Ectodermal cell (in vitro differentiated cells): ENCODE measurements around the gene MRPS27.
"Not testable (repeated sequence)": the region's sequence is repeated elsewhere in the genome, so short reads cannot be mapped to it uniquely, and the experiment has no call there.

Experiments
- H3K27ac ChIP-seq: 2 replicates; pipeline ENCODE4 v1.7.0; 2013; ENCODE audit warnings: mild to moderate bottlenecking, low read depth, low read length; ENCODE audit not compliant: insufficient read depth, poor library complexity, severe bottlenecking
- H3K27me3 ChIP-seq: 2 replicates; pipeline ENCODE4 v1.7.0; 2013; ENCODE audit warnings: mild to moderate bottlenecking, low read length; ENCODE audit not compliant: insufficient read depth, control insufficient read depth, poor library complexity, severe bottlenecking
- H3K36me3 ChIP-seq: one replicate; pipeline ENCODE4 v1.7.0; 2013; ENCODE audit warnings: low read length; ENCODE audit not compliant: control insufficient read depth, insufficient read depth
- H3K4me1 ChIP-seq: one replicate; pipeline ENCODE4 v1.7.0; 2013; ENCODE audit warnings: low read length; ENCODE audit not compliant: control insufficient read depth, insufficient read depth
- H3K4me3 ChIP-seq: 2 replicates; pipeline ENCODE4 v1.7.0; 2013; ENCODE audit warnings: low read depth, low read length, control low read depth; ENCODE audit not compliant: insufficient read depth
- H3K9me3 ChIP-seq: 2 replicates; pipeline ENCODE4 v1.7.0; 2013; ENCODE audit warnings: mild to moderate bottlenecking, low read length, moderate library complexity; ENCODE audit not compliant: control insufficient read depth
- WGBS, 2 experiments: methylation state at CpG; one replicate each; pipeline ENCODE4 v1.1.7; 2013; ENCODE audit warnings: missing lambda C conversion rate in 2 of 2; 5-methylcytosine and 5-hydroxymethylcytosine counted together

MRPS27 gene

GRCh38 chr5:72305194-72306142 lies 14.6 kb downstream of the MRPS27 start:
- H3K36me3 ChIP-seq = peaks cover 12% of the 10 kb centered on the region
- peaks cover 36% of the 10 kb centered on the region for H3K4me1 ChIP-seq
- H3K27ac ChIP-seq = no peak overlapping the region
- WGBS, 2 experiments = 90% methylated on average over 2 of the region's 2 CpGs
- no peaks in the 10 kb centered on the region for H3K27me3 ChIP-seq
- no peaks in the 10 kb centered on the region for H3K9me3 ChIP-seq
- no peak overlapping the region for H3K4me3 ChIP-seq

DNA sequence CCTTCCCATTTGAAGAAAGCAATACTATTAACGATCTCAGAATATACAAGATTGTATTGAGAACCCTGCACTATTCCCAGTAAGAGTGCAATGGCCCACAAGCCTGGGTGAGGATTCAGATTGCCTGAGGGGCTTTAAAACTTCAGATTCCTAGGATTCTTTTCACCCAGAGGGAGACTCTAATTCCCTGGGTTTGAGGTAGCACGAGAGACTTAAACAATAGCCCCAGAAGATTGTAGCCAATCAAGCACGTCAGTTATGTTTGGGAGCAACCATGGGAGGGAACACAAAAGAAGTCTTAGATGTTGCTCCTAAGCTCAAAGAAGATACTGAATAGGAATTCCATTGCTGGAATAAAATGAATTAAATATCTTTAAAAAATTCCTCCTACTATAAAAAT lies 17.9 kb downstream of the MRPS27 start:
- Histone ChIP-seq H3K4me3 (no peak overlapping the region), H3K27me3 (no peaks in the 10 kb centered on the region), H3K27ac (peak overlapping the region; percentile 86), H3K9me3 (no peaks in the 10 kb centered on the region), H3K36me3 (no peaks in the 10 kb centered on the region), H3K4me1 (peaks cover 40% of the 10 kb centered on the region)
- WGBS, 2 experiments = 17 to 25% methylated on average over 3 of the region's 3 CpGs

DNA sequence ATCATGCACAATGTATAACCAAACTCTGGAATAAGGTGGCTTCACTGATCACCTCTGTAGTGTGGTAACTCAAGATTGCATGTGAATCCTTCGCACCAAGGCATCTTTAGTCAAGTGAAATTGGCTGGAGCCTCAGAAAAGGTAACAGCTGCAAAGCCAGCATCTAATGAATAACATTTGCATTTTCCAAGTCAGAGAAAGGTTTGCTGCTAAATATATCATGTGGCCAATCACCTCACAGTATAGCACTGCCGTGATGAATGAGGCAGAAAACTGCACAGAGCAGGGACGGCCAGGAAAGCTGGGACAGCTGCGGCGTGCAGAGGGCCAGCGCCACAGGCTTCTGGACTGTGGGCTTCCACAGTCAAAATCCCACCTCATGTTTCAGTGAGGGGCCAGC lies 18.5 kb downstream of the MRPS27 start:
- Histone ChIP-seq H3K36me3 (no peaks in the 10 kb centered on the region), H3K27me3 (no peaks in the 10 kb centered on the region), H3K9me3 (no peaks in the 10 kb centered on the region), H3K4me3 (no peak overlapping the region), H3K27ac (peak overlapping the region; percentile 86), H3K4me1 (peaks cover 40% of the 10 kb centered on the region)
- WGBS, 2 experiments = 77 to 80% methylated on average over 6 of the region's 6 CpGs

DNA sequence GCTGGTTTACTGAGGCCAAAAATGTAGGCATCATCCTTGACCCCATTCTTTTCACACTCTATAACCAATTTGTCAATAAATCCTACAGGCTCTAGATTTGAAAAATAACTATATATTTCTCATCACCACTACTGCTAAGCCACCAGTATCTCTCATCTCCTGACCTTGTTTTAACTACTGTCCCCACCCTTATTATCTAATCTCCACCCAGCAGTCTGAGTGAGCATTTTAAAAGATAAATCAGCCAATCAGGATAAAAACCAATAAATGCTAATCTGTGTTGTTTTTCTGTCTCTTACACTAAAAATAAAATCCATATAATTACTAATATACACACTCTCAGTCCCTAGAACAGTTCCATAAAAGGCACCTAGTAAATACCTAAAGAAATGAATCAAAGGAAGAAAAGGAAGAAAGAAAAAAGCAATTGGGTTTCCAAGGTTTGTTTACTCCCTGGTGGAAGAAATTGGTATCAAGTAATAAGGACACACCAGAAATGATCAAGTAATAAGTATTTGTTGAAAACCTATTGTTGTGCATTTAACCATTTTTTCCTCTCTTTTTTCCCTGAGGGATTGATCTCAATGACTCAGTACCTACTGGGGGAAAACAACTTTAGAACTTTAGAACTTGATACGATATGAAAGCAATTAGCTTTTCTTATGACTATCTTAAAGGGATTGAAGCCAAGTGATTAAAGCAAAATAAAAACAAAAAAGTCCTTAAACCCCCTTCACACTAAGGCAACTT lies 19.3 kb downstream of the MRPS27 start:
- H3K36me3 ChIP-seq = no peaks in the 10 kb centered on the region
- H3K27ac ChIP-seq = peak overlapping the region; percentile 86
- H3K4me3 ChIP-seq = no peak overlapping the region
- peaks cover 34% of the 10 kb centered on the region for H3K4me1 ChIP-seq
- WGBS, 2 experiments = 100% methylated on average over 1 of the region's 1 CpG; no CpG with 5 or more reads in 1 of the 2 experiments
- H3K9me3 ChIP-seq = no peaks in the 10 kb centered on the region
- no peaks in the 10 kb centered on the region for H3K27me3 ChIP-seq

GRCh38 chr5:72298711-72299110 lies 21.3 kb downstream of the MRPS27 start:
- 86 to 100% methylated on average over 2 to 5 of the region's 5 CpGs for WGBS, 2 experiments

GRCh38 chr5:72298136-72298535 lies 21.9 kb downstream of the MRPS27 start:
- H3K4me3 ChIP-seq, H3K27ac ChIP-seq, H3K27me3 ChIP-seq, H3K9me3 ChIP-seq, H3K36me3 ChIP-seq: not testable (repeated sequence)
- WGBS, 2 experiments = 69 to 87% methylated on average over 3 of the region's 3 CpGs
- peaks cover 28% of the 10 kb centered on the region for H3K4me1 ChIP-seq

More at GRCh38 chr5:72298711-72299110, 21.3 kb downstream of the MRPS27 start:
- Histone ChIP-seq H3K36me3 (no peaks in the 10 kb centered on the region), H3K4me3 (no peak overlapping the region), H3K27ac (no peak overlapping the region), H3K9me3 (no peaks in the 10 kb centered on the region), H3K27me3 (no peaks in the 10 kb centered on the region), H3K4me1 (peaks cover 30% of the 10 kb centered on the region)

DNA sequence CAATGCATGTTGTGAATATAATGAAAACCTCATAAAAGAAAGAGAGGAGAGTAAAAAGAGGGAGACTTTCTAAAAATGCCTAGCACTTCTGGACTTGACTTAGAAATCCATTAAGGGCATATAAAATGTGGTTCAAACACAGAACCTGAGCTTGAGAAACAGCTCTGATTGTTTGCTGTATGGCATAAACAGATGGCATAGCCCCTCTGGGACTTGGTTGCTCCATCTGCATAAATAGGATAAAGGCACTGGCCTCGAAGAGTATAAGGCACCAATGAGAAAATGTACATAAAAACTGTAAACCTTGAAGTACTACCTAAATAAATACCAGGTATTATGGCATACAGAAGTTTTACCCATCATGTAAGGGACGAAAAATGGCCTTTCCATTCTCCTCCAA lies 23.8 kb downstream of the MRPS27 start:
- no peaks in the 10 kb centered on the region for H3K36me3 ChIP-seq
- H3K4me3 ChIP-seq = no peak overlapping the region
- no peaks in the 10 kb centered on the region for H3K27me3 ChIP-seq
- H3K9me3 ChIP-seq = no peaks in the 10 kb centered on the region
- WGBS, 2 experiments = 92 to 100% methylated on average over 1 to 2 of the region's 2 CpGs
- H3K27ac ChIP-seq = no peak overlapping the region
- H3K4me1 ChIP-seq = peaks cover 12% of the 10 kb centered on the region

DNA sequence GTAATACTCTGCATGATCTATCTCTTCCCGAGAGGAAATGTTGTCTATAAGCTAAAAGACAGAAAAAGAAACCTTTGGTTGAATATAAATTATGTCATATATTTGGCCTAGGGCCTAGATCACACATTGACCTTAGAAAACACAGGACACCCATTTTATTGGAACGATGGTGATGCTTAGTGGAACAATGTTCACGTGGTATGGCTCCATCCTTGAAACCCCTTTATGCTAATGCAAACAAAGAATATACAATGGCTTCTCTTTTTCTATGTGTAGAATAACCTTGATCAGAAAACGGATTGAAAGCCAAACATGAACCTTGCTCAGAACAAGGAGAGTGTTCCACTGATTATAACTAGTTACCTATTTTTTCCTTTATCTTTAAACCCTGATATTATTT lies 24.5 kb downstream of the MRPS27 start:
- no peak overlapping the region for H3K4me3 ChIP-seq
- peaks cover 5% of the 10 kb centered on the region for H3K4me1 ChIP-seq
- H3K9me3 ChIP-seq = no peaks in the 10 kb centered on the region
- no peak overlapping the region for H3K27ac ChIP-seq
- H3K27me3 ChIP-seq = no peaks in the 10 kb centered on the region
- WGBS, 2 experiments = 94 to 97% methylated on average over 3 to 4 of the region's 4 CpGs
- no peaks in the 10 kb centered on the region for H3K36me3 ChIP-seq

GRCh38 chr5:72294473-72294872 lies 25.6 kb downstream of the MRPS27 start:
- H3K27me3 ChIP-seq = no peaks in the 10 kb centered on the region
- no peak overlapping the region for H3K27ac ChIP-seq
- 89 to 96% methylated on average over 2 of the region's 2 CpGs for WGBS, 2 experiments
- H3K36me3 ChIP-seq = no peaks in the 10 kb centered on the region
- H3K4me1 ChIP-seq = no peaks in the 10 kb centered on the region
- no peak overlapping the region for H3K4me3 ChIP-seq
- H3K9me3 ChIP-seq = no peaks in the 10 kb centered on the region

- H3K4me1 ChIP-seq = no peaks in the 10 kb centered on the region
- no peaks in the 10 kb centered on the region for H3K9me3 ChIP-seq
- H3K27ac ChIP-seq = no peak overlapping the region
- WGBS, 2 experiments = 90 to 96% methylated on average over 3 of the region's 3 CpGs
- H3K36me3 ChIP-seq = peaks cover 2% of the 10 kb centered on the region
- H3K4me3 ChIP-seq = no peak overlapping the region
- H3K27me3 ChIP-seq = no peaks in the 10 kb centered on the region
These were observed 26.5 kb downstream of the MRPS27 start for GRCh38 chr5:72293495-72294055.
